ENCODE data around the gene FBLN2.

Gene FBLN2

DNA sequence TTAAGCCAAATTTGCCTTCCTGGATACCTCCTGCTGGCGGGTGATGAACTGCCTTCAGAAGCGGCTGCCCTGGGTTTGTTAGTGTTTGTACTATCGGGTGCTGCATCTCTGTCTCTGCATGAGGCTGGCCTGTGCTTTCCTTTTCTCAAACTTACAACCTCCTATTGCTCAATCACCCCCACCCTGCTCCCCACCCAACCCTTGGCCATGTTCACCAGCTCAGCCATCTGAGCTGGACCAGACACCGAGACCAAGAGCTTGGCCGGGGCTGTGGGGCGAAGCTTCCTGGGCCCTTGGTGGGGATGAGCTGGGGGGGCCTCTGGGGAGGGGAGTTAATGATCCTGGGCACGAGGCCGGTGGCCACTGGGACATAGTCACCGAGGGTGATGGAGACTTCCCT lies 16.8 kb upstream of the FBLN2 start:
- DNase-seq (ENCODE audit: low spot score) = no peak

DNA sequence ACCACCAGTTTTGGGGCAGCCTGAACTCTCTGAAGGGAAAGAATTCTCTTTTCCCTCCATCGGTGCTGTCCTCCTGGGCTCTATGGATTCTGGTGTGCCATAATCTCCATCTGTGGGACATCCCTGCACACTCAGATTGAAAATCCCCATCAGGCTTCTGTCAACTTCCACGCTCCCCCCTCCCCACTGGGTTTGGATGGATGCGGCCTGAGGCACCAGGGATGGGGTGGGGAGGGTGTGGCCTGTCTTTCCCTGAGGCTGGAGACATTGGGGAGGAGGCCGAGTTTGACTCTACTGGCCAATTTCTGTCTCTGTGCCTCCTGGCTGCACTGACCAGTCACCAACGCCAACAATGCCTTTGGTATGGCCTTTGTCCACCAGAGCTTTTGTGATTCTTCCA lies 16.3 kb upstream of the FBLN2 start:
- no peak for DNase-seq (ENCODE audit: low spot score)

DNA sequence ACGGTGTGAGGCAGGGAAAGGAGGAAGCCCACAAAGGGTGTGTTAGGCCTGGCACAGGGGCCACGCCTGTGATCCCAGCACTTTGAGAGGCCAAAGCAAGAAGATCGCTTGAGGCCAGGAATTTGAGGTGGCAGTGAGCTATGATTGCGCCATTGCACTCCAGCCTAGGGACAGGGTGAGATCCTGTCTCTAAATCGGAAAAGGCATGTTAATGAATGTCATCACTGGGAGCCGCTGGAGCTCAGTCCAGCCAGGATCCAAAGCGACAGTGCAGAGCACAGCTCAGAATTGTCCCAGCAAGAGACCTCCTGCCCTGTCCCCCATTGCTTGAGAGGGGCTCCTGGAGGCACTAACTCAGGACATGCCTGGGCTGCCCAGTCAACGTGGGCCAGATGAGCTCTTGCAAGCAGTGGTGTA lies 15.0 kb upstream of the FBLN2 start:
- no peak for DNase-seq (ENCODE audit: low spot score)

DNA sequence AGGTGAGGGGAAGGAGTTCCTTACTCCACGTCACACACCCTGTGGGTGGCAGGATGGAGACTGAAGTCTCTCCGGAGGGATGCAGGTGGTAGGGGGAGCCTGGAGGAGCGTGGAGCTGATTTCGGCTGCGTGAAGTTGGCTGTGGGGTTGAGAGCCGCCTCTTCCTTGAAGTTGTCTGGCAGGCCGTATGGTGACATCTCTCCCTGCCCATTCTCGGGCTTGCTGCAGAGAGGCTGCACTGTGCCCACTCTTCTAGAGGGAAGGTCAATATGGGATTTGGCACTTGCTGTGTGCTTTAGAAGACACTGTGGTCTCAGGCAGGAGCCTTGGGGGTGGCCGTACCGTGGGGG lies 13.4 kb upstream of the FBLN2 start:
- no peak for DNase-seq (ENCODE audit: low spot score)

DNA sequence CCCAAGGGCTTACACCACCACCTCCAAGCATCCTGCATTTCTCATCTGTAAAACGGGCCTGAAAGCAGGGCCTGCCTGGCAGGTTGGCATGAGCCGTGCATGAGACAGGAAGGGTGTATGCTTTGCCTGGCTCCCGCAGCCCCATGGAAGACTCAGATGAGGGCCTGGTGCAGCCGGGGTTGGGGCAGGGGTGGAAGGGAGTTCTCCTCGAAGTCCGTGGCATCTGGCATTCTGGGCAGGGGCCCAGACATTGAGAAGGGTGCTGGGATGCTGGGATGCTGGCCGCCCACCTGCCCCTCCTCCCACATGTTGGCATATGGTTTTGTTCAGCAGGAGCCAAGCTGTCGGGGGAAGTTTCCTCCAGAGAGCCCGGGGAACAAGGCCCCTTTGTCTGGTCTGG lies 13.0 kb upstream of the FBLN2 start:
- peak; percentile 24 for DNase-seq (ENCODE audit: low spot score)

DNA sequence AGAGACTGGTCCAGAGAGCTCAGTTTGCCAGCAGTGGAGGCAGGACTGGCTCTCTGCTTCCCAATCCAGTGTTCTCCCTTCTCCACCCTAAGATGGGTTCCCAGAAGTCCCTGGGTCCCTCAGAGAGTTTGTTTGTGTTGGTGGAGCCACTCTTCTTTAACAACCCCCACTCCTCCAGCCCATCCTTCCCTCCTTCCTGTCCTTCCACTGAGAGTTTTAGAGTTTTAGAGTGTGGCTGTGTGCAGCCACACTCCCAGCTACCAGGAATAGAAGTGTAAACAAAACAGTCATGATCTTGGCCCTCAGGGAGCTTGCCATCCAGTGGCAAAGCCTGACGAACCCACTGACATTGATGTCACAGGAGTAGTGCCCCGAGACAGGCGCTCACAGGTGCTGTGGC lies 12.5 kb upstream of the FBLN2 start:
- DNase-seq (ENCODE audit: low spot score) = no peak

DNA sequence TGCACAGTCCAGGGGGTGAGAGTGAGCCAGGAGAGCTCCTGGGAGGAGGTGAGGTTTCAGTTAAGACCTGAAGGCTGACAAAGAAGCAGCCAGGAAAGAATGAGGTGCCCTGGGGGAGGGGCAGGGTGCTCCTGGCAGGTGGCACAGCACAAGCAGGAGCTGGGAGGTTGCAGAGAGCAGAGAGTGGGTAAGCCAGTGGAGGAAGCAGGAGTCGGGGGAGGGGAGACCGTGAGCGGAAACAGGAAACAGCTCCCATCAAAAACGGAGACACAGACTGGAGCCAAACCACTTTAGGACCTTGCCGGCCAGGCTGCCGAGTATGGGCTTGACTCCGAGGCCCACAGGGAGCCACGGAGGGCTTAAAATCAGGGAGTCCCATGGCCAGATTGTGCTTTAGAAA lies 12.1 kb upstream of the FBLN2 start:
- DNase-seq (ENCODE audit: low spot score) = no peak

DNA sequence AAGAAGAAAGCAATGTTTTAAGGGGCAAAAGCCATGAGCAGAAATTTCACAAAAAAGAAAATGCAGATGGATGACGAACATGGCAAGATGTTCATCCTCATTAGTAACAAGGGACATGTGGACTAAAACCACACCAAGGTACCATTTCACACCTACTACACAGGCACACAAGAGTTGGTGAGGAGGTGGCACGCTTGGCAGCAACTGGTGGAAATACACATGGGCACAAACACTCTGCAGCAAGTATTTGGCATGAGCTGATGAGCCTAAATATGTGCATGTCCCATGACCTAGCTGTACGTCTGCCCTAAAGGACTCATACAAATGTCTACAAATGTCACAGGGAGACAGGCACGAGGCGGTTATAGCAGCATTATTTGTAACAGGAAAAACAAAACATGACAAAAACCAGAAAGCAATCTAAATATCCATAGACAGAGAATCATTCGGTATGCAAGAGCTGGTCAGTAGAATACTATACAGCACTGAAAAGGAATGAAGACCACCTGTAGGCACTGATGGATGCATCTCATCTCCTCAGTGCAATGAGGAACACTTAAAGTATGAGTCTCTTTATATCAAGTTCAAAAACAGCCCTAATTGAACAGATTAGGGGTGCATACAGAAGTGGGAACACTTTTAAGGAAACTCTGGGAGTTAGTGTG lies 11.5 kb upstream of the FBLN2 start:
- no peak for DNase-seq (ENCODE audit: low spot score)

DNA sequence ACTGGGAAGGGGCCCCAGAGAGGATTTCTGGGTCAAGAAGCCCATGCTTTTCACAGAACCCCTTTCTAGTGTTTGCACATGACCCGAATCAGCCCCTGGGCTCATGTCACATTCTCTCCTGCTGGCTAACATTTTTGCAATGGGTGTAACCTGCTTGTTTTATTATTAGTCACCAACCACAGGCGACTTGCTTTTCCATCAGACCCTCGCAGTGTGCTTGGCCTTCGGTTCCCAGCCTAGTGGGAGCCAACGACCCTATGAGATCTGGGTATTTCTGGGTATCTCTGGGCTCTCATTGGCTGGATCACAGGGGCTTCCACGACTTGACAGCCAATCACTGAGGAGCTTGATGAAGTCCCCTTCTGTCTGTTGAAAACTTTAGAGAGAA lies 11.0 kb upstream of the FBLN2 start:
- no peak for DNase-seq (ENCODE audit: low spot score)

DNA sequence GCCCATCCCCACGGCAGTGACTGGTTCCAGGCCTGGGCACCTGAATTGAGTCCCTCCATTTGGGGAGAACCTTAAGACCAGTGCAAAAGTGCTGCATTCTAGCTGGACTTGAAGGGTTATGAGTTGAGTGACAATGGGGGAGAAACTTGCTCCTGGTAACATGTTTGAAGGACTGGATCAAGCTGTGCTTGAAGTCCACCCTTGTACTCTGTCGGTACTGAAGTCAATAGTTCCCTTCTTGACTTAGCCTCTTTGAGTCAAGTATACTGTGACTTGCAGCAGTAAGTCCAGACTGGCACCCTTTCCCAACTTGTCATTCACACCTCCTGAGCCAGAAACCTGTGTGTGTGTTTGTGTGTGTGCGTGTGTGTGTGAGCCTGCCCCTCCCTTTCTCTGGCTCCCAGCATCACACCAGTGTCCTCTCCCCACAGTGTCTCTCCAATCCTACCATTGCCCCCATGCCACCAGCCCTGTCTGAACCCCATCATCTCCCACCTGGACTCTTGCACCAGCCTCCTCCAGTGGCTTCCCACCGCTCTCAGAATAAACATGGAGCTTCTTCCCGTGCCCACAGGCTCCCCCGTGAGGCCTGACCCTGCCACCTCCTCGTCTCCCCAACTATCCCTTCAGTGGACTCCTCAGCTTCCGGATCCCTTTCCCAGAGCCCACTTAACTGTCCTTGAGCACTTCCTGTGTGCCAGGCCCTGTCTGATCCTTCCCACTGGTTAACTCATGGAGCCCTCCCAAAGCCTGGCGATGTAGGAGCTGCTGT lies 10.2 kb upstream of the FBLN2 start:
- no peak for DNase-seq (ENCODE audit: low spot score)

DNA sequence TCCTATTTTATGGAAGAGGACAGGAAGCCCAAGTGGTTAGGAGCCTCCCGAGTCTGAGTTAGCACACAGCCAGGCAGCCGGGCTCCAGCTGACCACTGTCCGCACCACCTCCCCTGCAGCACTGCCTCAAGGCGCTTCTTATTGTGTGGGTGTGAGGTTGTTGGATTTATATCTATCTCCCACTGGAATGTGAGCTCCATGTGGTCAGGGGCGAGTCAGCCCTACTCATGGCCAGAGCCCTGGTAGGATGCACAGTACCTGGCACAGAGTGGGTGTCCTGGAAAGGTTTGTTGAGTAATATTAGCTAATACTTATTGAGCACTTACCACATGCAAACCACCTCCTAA lies 9.7 kb upstream of the FBLN2 start:
- no peak for DNase-seq (ENCODE audit: low spot score)

DNA sequence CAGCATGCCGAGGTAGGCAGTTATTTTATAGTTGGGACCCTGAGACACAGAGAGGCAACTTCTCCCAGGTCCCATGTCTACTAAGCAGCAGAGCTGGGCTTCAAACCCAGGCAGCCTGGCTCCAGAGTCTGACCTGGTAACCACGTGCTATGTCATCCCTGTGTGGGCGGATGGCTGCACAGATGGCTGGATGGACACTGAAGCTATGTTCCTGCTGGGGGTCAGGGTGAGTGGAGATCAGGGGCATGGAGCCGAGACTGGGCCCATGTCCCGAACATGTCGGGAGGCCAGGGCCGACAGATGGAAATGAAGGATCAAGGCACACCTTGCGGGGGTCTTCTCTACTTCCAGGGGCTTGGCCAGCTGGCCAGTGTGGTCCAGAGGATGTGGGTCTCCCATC lies 9.3 kb upstream of the FBLN2 start:
- DNase-seq (ENCODE audit: low spot score) = no peak

DNA sequence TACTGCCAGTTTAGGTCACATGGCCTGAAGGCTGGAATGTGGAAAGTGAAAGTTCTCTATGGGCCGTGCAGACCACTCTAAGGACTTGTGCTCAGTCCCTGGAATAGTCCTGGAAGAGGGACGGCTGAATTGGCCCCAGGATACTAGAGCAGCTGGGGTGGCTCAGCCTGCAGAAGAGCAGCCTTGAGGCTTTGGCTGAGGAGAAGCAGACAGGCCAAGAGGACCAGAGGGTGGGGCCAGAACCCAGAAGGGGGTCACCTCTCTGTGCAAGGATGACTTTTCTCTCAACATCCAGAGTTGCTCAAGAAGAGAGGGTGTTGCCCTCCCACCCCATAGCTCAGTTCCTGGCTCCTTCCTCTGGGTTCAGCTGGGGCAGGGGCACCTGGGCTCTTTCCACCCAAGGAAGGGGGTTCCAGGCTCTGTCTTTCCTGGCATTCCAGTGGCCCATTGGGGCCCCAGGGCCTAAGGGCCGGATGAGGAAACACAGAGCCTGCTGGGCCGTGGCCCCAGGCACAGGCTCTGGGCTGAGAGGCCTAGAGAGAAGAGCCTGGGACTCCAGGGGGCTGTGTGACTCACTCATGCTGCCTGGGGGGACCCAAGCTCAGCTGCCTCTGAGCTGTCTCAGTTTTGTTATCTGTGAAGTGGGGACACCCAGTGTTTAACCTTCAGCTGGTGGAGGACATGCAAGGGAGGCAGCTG lies 8.5 kb upstream of the FBLN2 start:
- no peak for DNase-seq (ENCODE audit: low spot score)

DNA sequence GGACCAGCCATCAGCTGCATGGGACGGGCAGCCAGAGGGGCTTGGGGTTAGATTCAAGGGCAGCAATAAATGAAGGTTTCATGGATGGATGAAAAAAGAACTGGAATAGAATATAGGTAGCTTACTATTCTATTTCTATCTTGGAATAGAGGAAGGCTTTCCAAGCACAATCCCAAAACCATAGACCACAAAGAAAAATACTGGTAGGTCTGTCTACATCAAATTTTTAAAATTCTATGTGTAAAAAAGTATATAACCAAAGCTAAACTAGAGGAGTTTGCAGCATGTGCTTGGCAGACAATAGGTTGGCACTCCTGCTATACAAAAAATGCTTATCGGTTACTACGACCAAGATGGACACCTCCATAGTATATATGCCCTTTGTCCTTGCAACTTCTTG lies 7.2 kb upstream of the FBLN2 start:
- no peak for DNase-seq (ENCODE audit: low spot score)

DNA sequence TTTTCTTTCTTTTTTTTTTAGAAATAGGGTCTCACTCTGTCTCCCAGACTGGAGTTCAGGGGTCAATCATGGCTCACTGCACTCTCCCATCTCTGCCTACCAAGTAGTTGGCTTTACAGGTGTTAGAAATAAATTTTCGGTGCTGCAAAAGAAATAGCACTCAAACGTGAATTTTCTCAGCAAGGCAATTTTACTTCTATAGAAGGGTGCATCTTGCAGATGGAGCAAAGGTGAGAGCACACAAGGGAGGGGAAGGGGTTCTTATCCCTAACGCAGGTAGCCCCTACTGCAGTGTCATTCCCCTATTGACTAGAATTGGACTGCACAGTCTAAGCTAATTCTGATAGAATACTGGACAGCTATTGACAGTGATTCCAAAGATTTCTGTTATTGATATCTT lies 6.8 kb upstream of the FBLN2 start:
- DNase-seq (ENCODE audit: low spot score) = no peak

DNA sequence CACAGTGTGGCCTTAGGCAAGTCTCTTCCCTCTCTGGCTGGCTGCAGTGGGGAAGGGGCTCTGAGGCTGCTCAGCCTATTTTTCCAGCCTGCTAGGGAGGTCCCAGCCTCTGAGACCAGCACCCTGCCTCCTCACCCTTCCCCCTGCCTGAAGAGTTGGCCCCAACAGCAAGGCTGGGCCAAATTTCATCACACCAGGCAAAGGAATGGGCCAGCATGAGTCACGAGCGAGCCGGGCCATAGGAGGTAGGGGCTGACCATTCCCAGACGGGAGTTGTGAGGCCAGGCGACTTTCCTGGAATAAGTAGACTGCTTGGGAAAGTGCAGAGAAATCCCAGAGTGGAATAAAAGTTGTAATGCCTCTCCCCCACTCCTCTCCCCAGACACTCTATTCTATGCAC lies 5.7 kb upstream of the FBLN2 start:
- no peak for DNase-seq (ENCODE audit: low spot score)

DNA sequence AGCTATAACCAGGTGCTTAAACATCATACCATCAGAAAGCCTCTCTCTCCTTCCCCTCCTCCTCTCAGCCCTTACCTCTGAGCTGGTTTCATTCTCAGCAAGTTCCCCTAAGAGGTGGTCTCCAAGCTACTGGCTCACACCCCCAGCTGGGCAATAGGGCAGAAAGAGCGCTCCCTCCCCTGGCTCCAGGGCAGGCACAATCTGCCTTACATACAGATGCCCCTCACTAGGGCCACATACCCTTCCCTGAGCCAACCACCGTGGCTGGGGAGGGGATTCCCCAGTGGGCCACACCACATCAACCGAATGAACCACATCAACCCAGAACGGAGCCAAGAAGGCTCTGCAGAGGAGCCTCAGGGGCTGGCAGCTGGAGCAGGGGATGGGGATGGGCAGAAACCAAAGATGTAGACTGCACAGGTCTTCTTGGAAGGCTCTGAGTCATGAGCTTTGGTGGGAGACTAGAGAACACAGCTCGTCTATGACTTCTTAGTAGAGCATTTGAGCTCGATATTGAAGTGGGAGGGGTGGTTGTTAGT lies 4.6 kb upstream of the FBLN2 start:
- DNase-seq (ENCODE audit: low spot score) = no peak

DNA sequence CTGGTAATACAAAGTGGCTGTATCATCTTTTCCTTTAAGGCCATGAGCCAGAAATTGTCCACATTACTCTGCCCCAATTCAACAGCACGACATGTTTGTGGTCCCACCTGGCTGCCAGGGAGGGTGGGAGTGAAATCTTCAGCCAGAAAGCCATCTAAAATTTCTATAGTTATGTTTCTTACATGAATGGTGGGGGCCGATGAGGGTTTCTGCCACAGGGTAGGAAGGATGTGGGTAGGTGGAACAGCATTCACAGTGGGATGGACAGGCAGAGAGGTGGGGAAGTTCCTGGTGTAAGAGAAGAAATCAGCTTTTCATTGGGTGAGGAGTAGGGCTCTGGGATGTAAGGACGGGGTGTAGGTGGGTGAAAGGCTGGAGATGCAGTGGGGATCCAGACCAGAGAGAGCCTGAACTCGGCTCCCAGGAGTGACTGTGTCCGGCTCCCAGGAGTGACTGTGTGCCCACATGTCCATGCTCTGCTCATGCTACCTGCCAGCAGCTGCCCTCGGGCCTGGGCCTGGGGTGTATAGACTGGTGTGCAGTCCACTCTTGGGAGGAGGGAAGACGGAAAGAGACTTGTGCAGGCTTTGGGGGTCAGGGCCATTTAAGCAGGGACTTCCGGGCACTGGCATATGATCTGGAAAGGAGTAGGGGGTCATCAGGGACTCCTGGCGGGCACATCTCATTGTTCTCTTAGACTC lies 3.8 kb upstream of the FBLN2 start:
- DNase-seq (ENCODE audit: low spot score) = no peak

DNA sequence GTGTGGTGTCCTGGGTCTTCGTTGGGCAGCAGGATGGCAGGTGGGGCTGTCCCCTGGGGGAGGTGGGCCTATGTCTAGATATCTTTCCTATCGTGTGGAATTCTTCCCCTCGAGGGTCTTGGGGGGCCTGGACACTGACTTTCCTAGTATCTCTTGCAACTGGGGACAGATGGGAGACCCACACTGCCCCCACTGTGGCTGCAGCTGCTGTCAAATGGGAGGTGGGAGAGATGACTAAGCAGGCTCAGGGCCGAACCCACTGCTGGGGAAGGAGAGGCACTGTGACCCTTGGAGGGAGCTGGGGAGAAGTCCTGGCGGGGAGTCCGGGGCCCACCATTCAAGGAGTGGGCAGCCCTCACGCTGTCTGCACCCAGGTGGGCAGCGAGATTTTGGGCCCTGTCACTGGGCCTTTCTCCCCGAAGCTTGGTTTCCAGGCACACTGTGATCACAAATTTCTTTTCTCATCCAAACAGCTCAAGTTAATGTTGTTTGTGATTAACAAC lies 2.9 kb upstream of the FBLN2 start:
- no peak for DNase-seq (ENCODE audit: low spot score)

DNA sequence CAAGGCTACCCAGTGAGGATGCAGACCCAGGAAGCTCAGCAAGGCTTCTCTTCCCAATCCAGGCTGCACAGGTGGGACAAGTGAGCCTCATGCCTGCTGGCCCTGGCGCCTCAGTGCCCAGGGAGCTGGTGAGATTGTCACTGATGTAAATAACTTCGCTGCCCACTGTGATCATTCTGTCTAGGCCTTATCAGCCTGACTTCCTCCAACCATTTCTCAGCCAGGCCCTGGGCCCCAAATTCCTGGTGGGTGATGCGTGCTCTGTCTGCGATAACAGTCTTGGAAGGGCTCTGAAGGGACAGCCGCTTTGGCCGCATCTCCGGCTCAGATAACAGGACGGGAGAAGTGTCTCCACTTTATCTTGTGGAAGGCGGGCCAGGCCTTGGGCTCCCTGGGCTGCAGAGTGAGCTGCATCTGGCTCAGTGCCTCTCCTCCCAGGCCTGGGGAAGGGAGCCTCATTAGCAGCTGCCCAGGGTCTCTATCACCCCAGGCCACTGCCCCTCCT lies 2.2 kb upstream of the FBLN2 start:
- DNase-seq (ENCODE audit: low spot score) = no peak

DNA sequence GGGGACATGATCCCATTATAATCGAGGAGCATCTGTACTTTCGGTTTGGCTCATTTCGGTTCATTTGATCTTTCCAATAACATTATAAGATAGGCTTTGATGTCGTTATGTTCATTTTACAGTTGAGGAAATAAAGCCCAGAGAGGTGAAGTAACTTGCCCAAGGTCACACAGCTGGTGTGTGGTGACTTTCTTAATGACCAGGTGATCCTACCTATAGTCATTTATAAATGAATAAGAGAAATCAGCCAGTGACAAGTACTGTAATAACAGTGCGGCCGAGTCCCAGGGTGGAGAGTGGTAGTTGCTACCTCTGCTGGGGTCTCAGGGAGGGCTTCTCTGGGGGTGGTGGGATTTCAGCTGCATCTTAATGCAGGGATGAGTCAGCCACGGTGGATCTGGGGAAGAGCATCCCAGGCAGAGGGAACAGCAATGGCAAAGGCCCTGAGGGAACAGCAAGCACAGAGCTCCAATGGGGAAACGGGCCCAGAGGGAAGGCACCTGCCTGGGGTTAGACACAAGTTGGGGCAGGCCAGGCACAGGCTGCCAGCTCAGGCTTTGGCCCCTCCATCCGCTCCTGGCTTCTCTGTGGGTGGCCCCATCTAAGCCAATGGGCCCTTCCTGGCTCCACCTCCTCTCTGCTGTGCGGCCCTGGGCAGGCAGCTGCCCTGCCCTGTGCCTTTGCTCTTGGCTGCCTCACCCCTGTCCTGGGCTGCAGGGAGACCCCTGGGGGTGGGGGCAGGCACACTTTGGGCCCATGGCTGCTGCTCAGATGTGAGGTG lies 1.1 kb upstream of the FBLN2 start:
- no peak for DNase-seq (ENCODE audit: low spot score)
